Liver (tissue), 9 donors: ENCODE measurements around the gene DAB1. TPM values are rescaled to one million over a fixed set of nuclear protein-coding genes. Genes with fewer than 3 reads are reported as not detected.
A peak's percentile ranks its signal among the peaks of the same experiment; 100 is the strongest.

Experiments used
- DNase-seq: peaks from one replicate; pipeline ENCODE4 v3.0.0-alpha.2; 2017; ENCODE audit warnings: low spot score
- H3K27ac ChIP-seq, 2 donors: one replicate each; pipeline ENCODE4 v1.7.0; 2013; ENCODE audit warnings: inconsistent platforms in 2 of 2, low read length in 2 of 2, control low read depth in 1 of 2, low read depth in 1 of 2, mild to moderate bottlenecking in 1 of 2
- H3K27me3 ChIP-seq, 4 donors: one replicate each; pipeline versions ENCODE4 v1.6.1 to v1.7.0; 2013; ENCODE audit warnings: low read length in 3 of 4, inconsistent platforms in 1 of 4, mild to moderate bottlenecking in 1 of 4, moderate library complexity in 1 of 4; ENCODE audit not compliant: control insufficient read depth in 4 of 4, insufficient read depth in 4 of 4
- H3K36me3 ChIP-seq, 4 donors: one replicate each; pipeline versions ENCODE4 v1.6.1 to v1.7.0; 2013; ENCODE audit warnings: low read length in 3 of 4, mild to moderate bottlenecking in 3 of 4, low read depth in 1 of 4, moderate library complexity in 1 of 4; ENCODE audit not compliant: control insufficient read depth in 4 of 4, insufficient read depth in 3 of 4
- H3K4me1 ChIP-seq, 4 donors: one replicate each; pipeline versions ENCODE4 v1.6.1 to v1.7.0; 2013; ENCODE audit warnings: low read length in 3 of 4, mild to moderate bottlenecking in 3 of 4, moderate library complexity in 1 of 4; ENCODE audit not compliant: control insufficient read depth in 4 of 4, insufficient read depth in 4 of 4
- H3K4me3 ChIP-seq, 3 donors: one replicate each; pipeline versions ENCODE4 v1.6.1 to v1.7.0; 2013; ENCODE audit warnings: low read length in 3 of 3, control low read depth in 1 of 3, low read depth in 1 of 3, mild to moderate bottlenecking in 1 of 3
- H3K9ac ChIP-seq, 2 donors: one replicate each; pipeline ENCODE4 v1.7.0; 2013; ENCODE audit warnings: low read length in 2 of 2, mild to moderate bottlenecking in 2 of 2, moderate library complexity in 2 of 2, control low read depth in 1 of 2, low read depth in 1 of 2
- H3K9me3 ChIP-seq, 4 donors: one replicate each; pipeline versions ENCODE4 v1.6.1 to v1.7.0; 2013; ENCODE audit warnings: low read length in 3 of 4; ENCODE audit not compliant: control insufficient read depth in 4 of 4
- ATF3 ChIP-seq: IDR thresholded peaks from 2 replicates; pipeline ENCODE4 v1.6.1; 2016; ENCODE audit warnings: antibody characterized with exemption
- FOXA1 ChIP-seq: IDR thresholded peaks from 2 replicates; pipeline ENCODE4 v1.6.1; 2016; ENCODE audit warnings: antibody characterized with exemption
- GABPA ChIP-seq, 2 donors: IDR thresholded peaks in 1 of 2; conservative IDR thresholded peaks in 1 of 2; 2 replicates each; pipeline ENCODE4 v1.6.1; 2016; ENCODE audit warnings: antibody characterized with exemption in 2 of 2, mild to moderate bottlenecking in 1 of 2, moderate library complexity in 1 of 2
- HNF4A ChIP-seq, 2 donors: conservative IDR thresholded peaks; 2 replicates each; pipeline ENCODE4 v1.6.1; 2016; ENCODE audit warnings: antibody characterized with exemption in 2 of 2, mild to moderate bottlenecking in 2 of 2
- HNF4G ChIP-seq: IDR thresholded peaks from 2 replicates; pipeline ENCODE4 v1.6.1; 2016; ENCODE audit warnings: antibody characterized with exemption
- JUND ChIP-seq, 2 donors: IDR thresholded peaks; 2 replicates each; pipeline ENCODE4 v1.6.1; 2016; ENCODE audit warnings: antibody characterized with exemption in 2 of 2
- NR2F2 ChIP-seq: IDR thresholded peaks from 2 replicates; pipeline ENCODE4 v1.6.1; 2016; ENCODE audit warnings: antibody characterized with exemption
- RAD21 ChIP-seq, 2 donors: IDR thresholded peaks; 2 replicates each; pipeline ENCODE4 v1.6.1; 2016; ENCODE audit warnings: antibody characterized with exemption in 2 of 2, mild to moderate bottlenecking in 2 of 2
- REST ChIP-seq: IDR thresholded peaks from 2 replicates; pipeline ENCODE4 v1.6.1; 2016; ENCODE audit warnings: antibody characterized with exemption, mild to moderate bottlenecking
- RXRA ChIP-seq, 2 donors: IDR thresholded peaks; 2 replicates each; pipeline ENCODE4 v1.6.1; 2017 to 2018; ENCODE audit warnings: antibody characterized with exemption in 2 of 2, mild to moderate bottlenecking in 1 of 2
- SP1 ChIP-seq: IDR thresholded peaks from 2 replicates; pipeline ENCODE4 v1.6.1; 2018; ENCODE audit warnings: antibody characterized with exemption, mild to moderate bottlenecking
- TAF1 ChIP-seq: conservative IDR thresholded peaks from 2 replicates; pipeline ENCODE4 v1.6.1; 2016; ENCODE audit warnings: antibody characterized with exemption, mild to moderate bottlenecking
- YY1 ChIP-seq: IDR thresholded peaks from 2 replicates; pipeline ENCODE4 v1.6.1; 2016; ENCODE audit warnings: antibody characterized with exemption, mild to moderate bottlenecking
- WGBS: extraction: QIAGEN DNeasy Blood & Tissue Kit; methylation state at CpG from one replicate; pipeline ENCODE4 v1.1.7; 2013; 5-methylcytosine and 5-hydroxymethylcytosine counted together
- polyA plus RNA-seq, 2 donors: library from polyadenylated mRNA; stranded (reverse) in 1 of 2; unstranded in 1 of 2; fragments of 200-250 nt in 1 of 2; fragments of >200 nt in 1 of 2; fragmentation: Nextera tagmentation in 1 of 2; extraction: Ambion mirVana in 1 of 2; gene quantifications; one replicate each; pipeline versions ENCODE4 v1.2.1 to v1.2.3, GENCODE V29; 2013 to 2015
- total RNA-seq, 2 donors: library from RNA; depleted of rRNA; stranded (reverse); fragments of >200 nt; gene quantifications; one replicate each; pipeline ENCODE4 v1.2.3, GENCODE V29; 2014
- TF ChIP-seq, protein P1 (sequence below): IDR thresholded peaks from 2 replicates; pipeline ENCODE4 v1.6.1; 2016; ENCODE audit warnings: antibody characterized with exemption
- donor health status: healthy.
- donor health status: healthy.
- donor health status: healthy.
- donor health status: healthy.
- donor health status: healthy.

DAB1 gene
- total and polyA plus RNA-seq, 4 donors, result 0.54 to 1.7 (median 1.2) TPM

- no peak overlapping the region for H3K4me3 ChIP-seq
- peaks cover 0 to 33% (median 24%) of the 10 kb centered on the region in 4 donors for H3K36me3 ChIP-seq
- no peaks in the 10 kb centered on the region for H3K27me3 ChIP-seq
- TF ChIP-seq HNF4A (conservative IDR thresholded peaks at IDR 0.05) (peak in 1 of 2 donors; percentile 40), GABPA (IDR thresholded peaks at IDR 0.05 in 1 of 2, conservative IDR thresholded peaks at IDR 0.05 in 1 of 2) (no peak), REST (no peak), SP1 (peak; percentile 20), RXRA (IDR thresholded peaks at IDR 0.05) (peak in 1 of 2 donors; percentile 44), JUND (IDR thresholded peaks at IDR 0.05) (no peak), NR2F2 (no peak), YY1 (peak; percentile 45)
- TF ChIP-seq, protein P1, sequence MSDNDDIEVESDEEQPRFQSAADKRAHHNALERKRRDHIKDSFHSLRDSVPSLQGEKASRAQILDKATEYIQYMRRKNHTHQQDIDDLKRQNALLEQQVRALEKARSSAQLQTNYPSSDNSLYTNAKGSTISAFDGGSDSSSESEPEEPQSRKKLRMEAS, result no peak
- H3K9ac ChIP-seq, result peak overlapping the region in 1 of 2 donors; percentile 5
- WGBS, result 53% methylated on average over 10 of the region's 10 CpGs
- DNase-seq, result no peak
- H3K4me1 ChIP-seq, result peaks cover 3 to 64% (median 48%) of the 10 kb centered on the region in 4 donors
- H3K27ac ChIP-seq, result peak overlapping the region; percentile 91 to 93
- no peaks in the 10 kb centered on the region for H3K9me3 ChIP-seq
Measured at GRCh38 chr1:56961426-56961825, 462.4 kb downstream of the DAB1 start.

GRCh38 chr1:56958526-56958925 lies 465.3 kb downstream of the DAB1 start:
- Histone ChIP-seq H3K36me3 (peaks cover 0 to 62% (median 45%) of the 10 kb centered on the region in 4 donors), H3K4me3 (no peak overlapping the region), H3K27me3 (no peaks in the 10 kb centered on the region), H3K9ac (no peak overlapping the region), H3K27ac (peak overlapping the region; percentile 44 to 65), H3K4me1 (peaks cover 3 to 83% (median 56%) of the 10 kb centered on the region in 4 donors), H3K9me3 (no peaks in the 10 kb centered on the region)
- TF ChIP-seq, protein P1, result no peak
- no peak for TF ChIP-seq TAF1
- no peak for TF ChIP-seq JUND (IDR thresholded peaks at IDR 0.05)
- no peak for TF ChIP-seq SP1
- no peak for TF ChIP-seq RAD21 (IDR thresholded peaks at IDR 0.05)
- no peak for DNase-seq
- WGBS, result 33% methylated on average over 2 of the region's 2 CpGs

DNA sequence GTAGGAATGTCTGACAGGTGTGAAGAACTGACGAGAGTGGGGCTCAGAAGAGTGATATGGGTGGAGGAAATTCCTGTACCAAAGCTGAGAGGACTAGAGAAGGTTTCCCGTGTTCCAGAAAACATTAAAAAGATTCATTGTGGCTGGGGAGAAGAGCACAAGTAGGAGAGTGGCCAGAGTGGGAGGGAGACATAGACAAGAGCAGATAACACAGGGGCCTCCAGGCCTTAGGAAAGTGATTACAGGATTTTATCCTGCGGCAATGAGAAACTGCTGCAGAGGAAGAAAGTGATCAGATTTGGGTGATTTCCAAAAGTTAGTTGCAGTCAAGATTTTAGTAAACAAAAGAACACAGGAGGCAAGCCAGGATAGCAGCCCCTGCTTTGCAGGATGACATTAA lies 465.9 kb downstream of the DAB1 start:
- Histone ChIP-seq H3K27me3 (no peaks in the 10 kb centered on the region), H3K9ac (no peak overlapping the region), H3K4me3 (no peak overlapping the region), H3K27ac (peak overlapping the region in 1 of 2 donors; percentile 65), H3K4me1 (peaks cover 3 to 83% (median 56%) of the 10 kb centered on the region in 4 donors), H3K9me3 (no peaks in the 10 kb centered on the region), H3K36me3 (peaks cover 0 to 68% (median 49%) of the 10 kb centered on the region in 4 donors)
- WGBS, result 43% methylated on average over 3 of the region's 3 CpGs
- no peak for TF ChIP-seq FOXA1
- TF ChIP-seq HNF4G, result no peak
- no peak for TF ChIP-seq ATF3
- no peak for DNase-seq
